ENCODE measurements around the gene LTBP2.

Gene LTBP2

GRCh38 chr14:74469548-74470518, 142.2 kb downstream of the LTBP2 start:
- TF ChIP-seq EZH2phosphoT487 (IDR thresholded peaks at IDR 0.05; ENCODE audit: borderline replicate concordance, low read length) (no peak), CTCF (IDR thresholded peaks at IDR 0.05; ENCODE audit: low read depth, low read length, poor library complexity, severe bottlenecking) (no peak)
- H3K9me2 ChIP-seq (replicated peaks; ENCODE audit: control insufficient read depth, low read length), result no peaks in the 10 kb centered on the region

GRCh38 chr14:74468513-74468912, 143.5 kb downstream of the LTBP2 start:
- Histone ChIP-seq H4K20me1 (ENCODE audit: control insufficient read depth, insufficient read depth, low read depth, low read length) (no peaks in the 10 kb centered on the region), H3K4me1 (ENCODE audit: control insufficient read depth, low read length) (no peaks in the 10 kb centered on the region), H3K27me3 (ENCODE audit: control insufficient read depth, low read length) (peaks cover 4% of the 10 kb centered on the region; the same call in 1 of the 2 replicates), H3K36me3 (ENCODE audit: control insufficient read depth, low read length) (no peaks in the 10 kb centered on the region), H3F3A (ENCODE audit: control insufficient read depth, insufficient read depth) (no peaks in the 10 kb centered on the region), H3K4me2 (ENCODE audit: low read length) (no peak overlapping the region), H3K79me2 (ENCODE audit: control insufficient read depth, low read length) (no peaks in the 10 kb centered on the region), H3K4me3 (ENCODE audit: low read length) (no peak overlapping the region), H3K27ac (ENCODE audit: low read depth, low read length) (no peak overlapping the region), H3K9me3 (ENCODE audit: control insufficient read depth, insufficient read depth, low read length) (no peaks in the 10 kb centered on the region), H3K9me2 (replicated peaks; ENCODE audit: control insufficient read depth, low read length) (no peaks in the 10 kb centered on the region)
- no peak for TF ChIP-seq CTCF (IDR thresholded peaks at IDR 0.05; ENCODE audit: low read depth, low read length, poor library complexity, severe bottlenecking)
- TF ChIP-seq EZH2phosphoT487 (IDR thresholded peaks at IDR 0.05; ENCODE audit: borderline replicate concordance, low read length), result no peak

More at GRCh38 chr14:74469548-74470518, 142.2 kb downstream of the LTBP2 start:
- Histone ChIP-seq H3K27me3 (ENCODE audit: control insufficient read depth, low read length) (peaks cover 4% of the 10 kb centered on the region; the same call in 1 of the 2 replicates), H3K27ac (ENCODE audit: low read depth, low read length) (no peak overlapping the region), H3K79me2 (ENCODE audit: control insufficient read depth, low read length) (no peaks in the 10 kb centered on the region), H3K4me3 (ENCODE audit: low read length) (no peak overlapping the region), H4K20me1 (ENCODE audit: control insufficient read depth, insufficient read depth, low read depth, low read length) (no peaks in the 10 kb centered on the region), H3K36me3 (ENCODE audit: control insufficient read depth, low read length) (no peaks in the 10 kb centered on the region), H3K4me2 (ENCODE audit: low read length) (no peak overlapping the region), H3K4me1 (ENCODE audit: control insufficient read depth, low read length) (no peaks in the 10 kb centered on the region), H3K9me3 (ENCODE audit: control insufficient read depth, insufficient read depth, low read length) (no peaks in the 10 kb centered on the region), H3F3A (ENCODE audit: control insufficient read depth, insufficient read depth) (no peaks in the 10 kb centered on the region)

GRCh38 chr14:74465335-74465734, 146.7 kb downstream of the LTBP2 start:
- H3K79me2 ChIP-seq (ENCODE audit: control insufficient read depth, low read length), result no peaks in the 10 kb centered on the region
- H3K9me3 ChIP-seq (ENCODE audit: control insufficient read depth, insufficient read depth, low read length), result no peaks in the 10 kb centered on the region
- H3K9me2 ChIP-seq (replicated peaks; ENCODE audit: control insufficient read depth, low read length), result no peaks in the 10 kb centered on the region
- H3K27me3 ChIP-seq (ENCODE audit: control insufficient read depth, low read length), result no peaks in the 10 kb centered on the region; the same call in 1 of the 2 replicates
- no peaks in the 10 kb centered on the region for H4K20me1 ChIP-seq (ENCODE audit: control insufficient read depth, insufficient read depth, low read depth, low read length)
- H3K4me1 ChIP-seq (ENCODE audit: control insufficient read depth, low read length), result no peaks in the 10 kb centered on the region
- H3F3A ChIP-seq (ENCODE audit: control insufficient read depth, insufficient read depth), result no peaks in the 10 kb centered on the region
- no peak overlapping the region for H3K4me2 ChIP-seq (ENCODE audit: low read length)
- no peaks in the 10 kb centered on the region for H3K36me3 ChIP-seq (ENCODE audit: control insufficient read depth, low read length)
- H3K4me3 ChIP-seq (ENCODE audit: low read length), result no peak overlapping the region
- no peak overlapping the region for H3K27ac ChIP-seq (ENCODE audit: low read depth, low read length)
- TF ChIP-seq EZH2phosphoT487 (IDR thresholded peaks at IDR 0.05; ENCODE audit: borderline replicate concordance, low read length) (no peak), CTCF (IDR thresholded peaks at IDR 0.05; ENCODE audit: low read depth, low read length, poor library complexity, severe bottlenecking) (no peak)

Measured in DOHH2 (cell line).